H9 (cell line): ENCODE data around the gene MST1. TPM values are rescaled to one million over a fixed set of nuclear protein-coding genes. Genes with fewer than 3 reads are reported as not detected.
A peak's percentile ranks its signal among the peaks of the same experiment; 100 is the strongest.

Experiments
- DNase-seq: peaks from one replicate; pipeline ENCODE4 v3.0.0-alpha.2; 2017
- H2AFZ ChIP-seq: one replicate; pipeline ENCODE4 v1.6.1; 2013; ENCODE audit warnings: mild to moderate bottlenecking, low read length, control low read depth, moderate library complexity
- H2AK5ac ChIP-seq: 2 replicates; pipeline ENCODE4 v1.6.1; 2013; ENCODE audit warnings: low read length, control low read depth, mixed read lengths; ENCODE audit not compliant: insufficient read length
- H2BK120ac ChIP-seq: one replicate; pipeline ENCODE4 v1.6.1; 2013; ENCODE audit warnings: low read depth, mild to moderate bottlenecking, low read length, control low read depth, inconsistent platforms; ENCODE audit not compliant: poor library complexity, severe bottlenecking
- H2BK12ac ChIP-seq: 2 replicates; pipeline ENCODE4 v1.6.1; 2013; ENCODE audit warnings: low read length, control low read depth, mixed read lengths, low read depth; ENCODE audit not compliant: insufficient read length
- H2BK15ac ChIP-seq: 2 replicates; pipeline ENCODE4 v1.6.1; 2013; ENCODE audit warnings: low read depth, low read length, control low read depth
- H2BK20ac ChIP-seq: one replicate; pipeline ENCODE4 v1.6.1; 2013; ENCODE audit warnings: low read depth, mild to moderate bottlenecking, low read length, control low read depth, inconsistent platforms; ENCODE audit not compliant: poor library complexity, severe bottlenecking
- H2BK5ac ChIP-seq: 2 replicates; pipeline ENCODE4 v1.6.1; 2013; ENCODE audit warnings: low read length, control low read depth, mixed read lengths; ENCODE audit not compliant: insufficient read length
- H3K14ac ChIP-seq: 2 replicates; pipeline ENCODE4 v1.6.1; 2013; ENCODE audit warnings: low read length, control low read depth; ENCODE audit not compliant: insufficient read depth
- H3K18ac ChIP-seq: 2 replicates; pipeline ENCODE4 v1.6.1; 2013; ENCODE audit warnings: low read depth, mild to moderate bottlenecking, mixed read lengths, low read length, control low read depth; ENCODE audit not compliant: insufficient read length
- H3K23ac ChIP-seq: 2 replicates; pipeline ENCODE4 v1.6.1; 2013; ENCODE audit warnings: low read length, control low read depth, mixed read lengths, low read depth; ENCODE audit not compliant: insufficient read length
- H3K23me2 ChIP-seq: 2 replicates; pipeline ENCODE4 v1.6.1; 2013; ENCODE audit warnings: low read depth, mild to moderate bottlenecking, mixed read lengths, low read length, control low read depth; ENCODE audit not compliant: insufficient read length, poor library complexity, severe bottlenecking
- H3K27ac ChIP-seq: 2 replicates; pipeline ENCODE4 v1.5.1; 2013; ENCODE audit warnings: low read length, control low read depth, mixed read lengths, low read depth; ENCODE audit not compliant: insufficient read length
- H3K27me3 ChIP-seq: 2 replicates; pipeline ENCODE4 v1.6.1; 2013; ENCODE audit warnings: low read length, control low read depth, inconsistent platforms; ENCODE audit not compliant: insufficient read depth
- H3K4ac ChIP-seq: 2 replicates; pipeline ENCODE4 v1.6.1; 2013; ENCODE audit warnings: low read depth, mild to moderate bottlenecking, control low read depth, inconsistent platforms, low read length, moderate library complexity
- H3K4me1 ChIP-seq: 2 replicates; pipeline ENCODE4 v1.6.1; 2013; ENCODE audit warnings: low read length, control low read depth, inconsistent platforms; ENCODE audit not compliant: insufficient read depth
- H3K4me2 ChIP-seq: 2 replicates; pipeline ENCODE4 v1.6.1; 2013; ENCODE audit warnings: low read length, control low read depth, mixed read lengths; ENCODE audit not compliant: insufficient read length, insufficient read depth
- H3K56ac ChIP-seq: 2 replicates; pipeline ENCODE4 v1.6.1; 2013; ENCODE audit warnings: low read depth, mild to moderate bottlenecking, mixed read lengths, low read length, control low read depth; ENCODE audit not compliant: insufficient read length
- H3K79me1 ChIP-seq: 2 replicates; pipeline ENCODE4 v1.6.1; 2013; ENCODE audit warnings: low read depth, mild to moderate bottlenecking, moderate library complexity, low read length, control low read depth, inconsistent platforms; ENCODE audit not compliant: insufficient read depth, poor library complexity, severe bottlenecking
- H3K79me2 ChIP-seq: 2 replicates; pipeline ENCODE4 v1.6.1; 2013; ENCODE audit warnings: low read length, control low read depth, inconsistent platforms; ENCODE audit not compliant: insufficient read depth
- H3K9ac ChIP-seq: 2 replicates; pipeline ENCODE4 v1.6.1; 2013; ENCODE audit warnings: low read length, control low read depth, mixed read lengths; ENCODE audit not compliant: insufficient read length; ENCODE audit errors: extremely low read depth
- H3K9me3 ChIP-seq: one replicate; pipeline ENCODE4 v1.6.1; 2013; ENCODE audit warnings: low read depth, low read length, inconsistent platforms; ENCODE audit not compliant: control insufficient read depth
- H3T11ph ChIP-seq: one replicate; pipeline ENCODE4 v1.6.1; 2013; ENCODE audit warnings: mild to moderate bottlenecking, low read length, control low read depth, inconsistent platforms
- H4K20me1 ChIP-seq: one replicate; pipeline ENCODE4 v1.6.1; 2013; ENCODE audit not compliant: control insufficient read depth, insufficient read length, insufficient read depth
- H4K5ac ChIP-seq: 2 replicates; pipeline ENCODE4 v1.6.1; 2013; ENCODE audit warnings: low read depth, mild to moderate bottlenecking, mixed read lengths, low read length, control low read depth; ENCODE audit not compliant: insufficient read length
- H4K8ac ChIP-seq: replicated peaks from 2 replicates; pipeline ENCODE4 v1.6.1; 2013; ENCODE audit warnings: low read length, control low read depth, mixed read lengths, low read depth; ENCODE audit not compliant: insufficient read length
- H4K91ac ChIP-seq: 2 replicates; pipeline ENCODE4 v1.6.1; 2013; ENCODE audit warnings: low read depth, mild to moderate bottlenecking, moderate library complexity, mixed read lengths, low read length, control low read depth; ENCODE audit not compliant: insufficient read length
- H3K27ac Mint-ChIP-seq, 3 experiments: 2 replicates in 2 of 3; 3 replicates in 1 of 3; pipeline ENCODE4 v1.8.0; 2020 to 2021; ENCODE audit warnings: mixed read lengths in 3 of 3, mild to moderate bottlenecking in 1 of 3, moderate library complexity in 1 of 3
- H3K27me3 Mint-ChIP-seq: 2 replicates; pipeline ENCODE4 v1.8.0; 2021; ENCODE audit warnings: low read depth, mild to moderate bottlenecking, moderate library complexity, mixed read lengths
- H3K36me3 Mint-ChIP-seq, 3 experiments: 2 replicates in 2 of 3; 3 replicates in 1 of 3; pipeline ENCODE4 v1.8.0; 2020 to 2021; ENCODE audit warnings: low read depth in 3 of 3, mixed read lengths in 3 of 3; ENCODE audit not compliant: insufficient read depth in 1 of 3
- H3K4me1 Mint-ChIP-seq, 2 experiments: 2 replicates each; pipeline ENCODE4 v1.8.0; 2020; ENCODE audit warnings: mixed read lengths in 2 of 2
- H3K4me3 Mint-ChIP-seq, 2 experiments: 2 replicates in 1 of 2; 3 replicates in 1 of 2; pipeline ENCODE4 v1.8.0; 2020 to 2021; ENCODE audit warnings: mild to moderate bottlenecking in 2 of 2, mixed read lengths in 2 of 2, moderate library complexity in 1 of 2
- H3K9me3 Mint-ChIP-seq, 2 experiments: 2 replicates in 1 of 2; 3 replicates in 1 of 2; pipeline ENCODE4 v1.8.0; 2020; ENCODE audit warnings: mild to moderate bottlenecking in 2 of 2, mixed read lengths in 2 of 2, moderate library complexity in 1 of 2
- CTCF ChIP-seq: fragments of 200-600 bp; sonication (generic); conservative IDR thresholded peaks from 3 replicates; pipeline ENCODE4 v1.8.0; 2021; ENCODE audit warnings: antibody characterized with exemption, mild to moderate bottlenecking
- WGBS: extraction: QIAGEN DNeasy Blood & Tissue Kit; methylation state at CpG from one replicate; pipeline ENCODE4 v1.1.7; 2013; ENCODE audit warnings: missing lambda C conversion rate, low lambda C conversion rate, mixed read lengths; ENCODE audit not compliant: insufficient read length; ENCODE audit errors: extremely low coverage; 5-methylcytosine and 5-hydroxymethylcytosine counted together
- total RNA-seq: library from RNA; stranded (reverse); gene quantifications from 2 replicates; pipeline ENCODE4 v1.2.1, GENCODE V29; 2021

MST1 gene
- total RNA-seq, 1 experiment from 2014 or later: 8.9 TPM

GRCh38 chr3:49673715-49674496, 15.4 kb downstream of the MST1 start, which contains the start of gene APEH:
TSS of gene APEH (plus strand) at chr3:49674351. CDS start at chr3:49674402, 51 bp downstream.
- peak; percentile 98 for DNase-seq
- H3K27me3 ChIP-seq: no peaks in the 10 kb centered on the region
- no peak within 1 kb of the TSS for H3K27ac ChIP-seq
- peak within 1 kb of the TSS; percentile 94 to 95 for H3K4me3 Mint-ChIP-seq
- H3K27ac Mint-ChIP-seq: peak within 1 kb of the TSS; percentile 93 to 99 (median 98)
- H2AK5ac ChIP-seq: no peak within 1 kb of the TSS
- peak within 1 kb of the TSS; percentile 88 for H3K18ac ChIP-seq
- H3K4me1 ChIP-seq: no peaks in the 10 kb centered on the region; the same call in 1 of the 2 replicates
- peaks cover 23 to 30% (median 30%) of the 10 kb centered on the region in 3 experiments; a peak in 6 of 7 replicates for H3K36me3 Mint-ChIP-seq
- no peak within 1 kb of the TSS for H2BK20ac ChIP-seq
- H4K91ac ChIP-seq: no peak within 1 kb of the TSS
- H4K8ac ChIP-seq: no peak within 1 kb of the TSS
- no peak within 1 kb of the TSS for H2BK5ac ChIP-seq
- no peaks in the 10 kb centered on the region; the same call in 1 of the 2 replicates for H3K79me2 ChIP-seq
- no peak within 1 kb of the TSS for H2BK15ac ChIP-seq
- H3T11ph ChIP-seq: no peak within 1 kb of the TSS
- no peak within 1 kb of the TSS for H2AFZ ChIP-seq
- no peaks in the 10 kb centered on the region for H3K9me3 ChIP-seq
- H3K56ac ChIP-seq: no peak within 1 kb of the TSS
- no peak within 1 kb of the TSS; the same call in 1 of the 2 replicates for H3K4ac ChIP-seq
- no peaks in the 10 kb centered on the region for H3K9me3 Mint-ChIP-seq
- no peak within 1 kb of the TSS for H4K5ac ChIP-seq
- H3K9ac ChIP-seq: peak within 1 kb of the TSS; percentile 52
- no peak within 1 kb of the TSS for H3K23ac ChIP-seq
- H3K27me3 Mint-ChIP-seq: no peaks in the 10 kb centered on the region; the same call in 1 of the 2 replicates
- H2BK12ac ChIP-seq: no peak within 1 kb of the TSS
- peak within 1 kb of the TSS; percentile 83 for H3K14ac ChIP-seq
- H3K23me2 ChIP-seq: peaks cover 8% of the 10 kb centered on the region
- H3K79me1 ChIP-seq: peaks cover 4% of the 10 kb centered on the region
- H4K20me1 ChIP-seq: no peaks in the 10 kb centered on the region
- peak within 1 kb of the TSS; percentile 93 for H3K4me2 ChIP-seq
- WGBS: no CpG with 5 or more reads among the region's 71 CpGs
- peaks cover 12 to 17% of the 10 kb centered on the region in 2 experiments for H3K4me1 Mint-ChIP-seq
- TF ChIP-seq CTCF: no peak
- H2BK120ac ChIP-seq: no peak within 1 kb of the TSS
